ENCODE data around the gene ZNF581.

ZNF581 gene

GRCh38 chr19:55635334-55635717 is 8.1 kb upstream of the ZNF581 start:
- DNase-seq, result no peak

DNA sequence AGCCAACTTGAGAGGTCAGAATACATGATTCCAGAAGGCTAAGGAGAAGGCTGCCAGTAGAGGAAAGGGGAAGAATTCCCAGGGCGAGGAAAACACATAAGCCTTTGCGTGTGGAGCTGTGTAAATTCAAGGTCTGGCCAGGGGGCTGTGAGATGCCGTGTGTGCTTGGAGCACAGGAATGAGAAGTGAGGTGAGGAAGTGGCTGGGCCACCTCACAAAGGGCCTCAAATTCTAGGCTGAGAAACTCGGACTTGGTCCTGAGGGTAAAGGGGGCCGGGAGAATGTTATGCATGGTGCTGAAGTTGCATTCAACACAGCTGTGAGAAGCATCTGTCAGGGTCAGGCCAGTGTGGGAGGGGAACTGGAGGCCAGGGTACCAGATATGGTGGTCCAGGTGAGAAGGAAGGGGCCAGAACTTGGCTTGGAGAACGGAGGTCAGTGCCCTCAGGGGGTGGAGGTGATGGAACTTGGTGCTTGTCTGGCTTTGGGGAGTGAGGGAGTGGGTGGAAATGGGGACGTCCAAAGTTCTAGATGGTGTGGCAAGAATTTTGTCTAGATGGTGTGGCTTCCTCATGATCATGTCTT is 7.5 kb upstream of the ZNF581 start:
- DNase-seq, result no peak

DNA sequence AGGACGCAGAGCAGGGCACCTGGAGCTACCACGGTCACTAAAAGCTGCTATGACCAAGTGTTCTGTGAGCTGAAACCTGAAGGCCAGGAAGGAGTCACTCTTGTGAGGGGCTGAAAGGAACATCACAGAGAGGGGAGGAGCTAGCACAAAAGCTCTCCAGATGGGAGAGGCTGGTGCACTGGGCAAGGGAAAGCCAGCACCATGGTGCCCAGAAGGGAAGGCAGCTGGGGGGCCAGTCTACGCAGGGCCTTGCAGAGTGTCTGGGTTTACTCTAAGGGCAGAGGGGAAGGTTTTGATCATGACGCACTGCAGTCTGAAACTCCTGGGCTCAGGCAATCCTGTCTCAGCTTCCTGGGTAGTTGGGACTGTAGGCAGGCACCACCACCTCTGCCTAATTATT is 6.7 kb upstream of the ZNF581 start:
- DNase-seq, result no peak

DNA sequence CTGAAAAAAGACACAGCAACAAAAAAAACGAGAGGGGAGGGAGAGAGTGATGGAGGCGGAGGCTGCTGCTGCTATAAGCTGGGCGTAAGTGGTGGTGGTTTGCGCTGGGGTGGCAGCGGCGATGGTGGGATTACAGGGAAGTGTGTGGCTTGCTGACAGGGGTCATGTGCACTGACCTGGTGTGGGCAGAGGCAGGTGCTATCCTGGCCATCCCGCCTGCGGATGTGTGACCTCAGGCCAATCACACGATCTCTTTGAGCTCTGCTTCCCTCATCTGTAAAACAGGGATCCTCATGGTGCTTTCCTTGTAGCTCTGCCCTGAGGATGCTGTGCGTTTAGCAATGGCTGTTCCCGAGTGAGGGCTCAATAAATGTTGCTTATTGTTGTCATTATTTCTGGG is 5.9 kb upstream of the ZNF581 start:
- DNase-seq, result no peak

GRCh38 chr19:55638864-55639359 is 4.5 kb upstream of the ZNF581 start:
- peak; percentile 58 for DNase-seq

GRCh38 chr19:55640043-55640576 is 3.3 kb upstream of the ZNF581 start:
- DNase-seq, result peak; percentile 59

DNA sequence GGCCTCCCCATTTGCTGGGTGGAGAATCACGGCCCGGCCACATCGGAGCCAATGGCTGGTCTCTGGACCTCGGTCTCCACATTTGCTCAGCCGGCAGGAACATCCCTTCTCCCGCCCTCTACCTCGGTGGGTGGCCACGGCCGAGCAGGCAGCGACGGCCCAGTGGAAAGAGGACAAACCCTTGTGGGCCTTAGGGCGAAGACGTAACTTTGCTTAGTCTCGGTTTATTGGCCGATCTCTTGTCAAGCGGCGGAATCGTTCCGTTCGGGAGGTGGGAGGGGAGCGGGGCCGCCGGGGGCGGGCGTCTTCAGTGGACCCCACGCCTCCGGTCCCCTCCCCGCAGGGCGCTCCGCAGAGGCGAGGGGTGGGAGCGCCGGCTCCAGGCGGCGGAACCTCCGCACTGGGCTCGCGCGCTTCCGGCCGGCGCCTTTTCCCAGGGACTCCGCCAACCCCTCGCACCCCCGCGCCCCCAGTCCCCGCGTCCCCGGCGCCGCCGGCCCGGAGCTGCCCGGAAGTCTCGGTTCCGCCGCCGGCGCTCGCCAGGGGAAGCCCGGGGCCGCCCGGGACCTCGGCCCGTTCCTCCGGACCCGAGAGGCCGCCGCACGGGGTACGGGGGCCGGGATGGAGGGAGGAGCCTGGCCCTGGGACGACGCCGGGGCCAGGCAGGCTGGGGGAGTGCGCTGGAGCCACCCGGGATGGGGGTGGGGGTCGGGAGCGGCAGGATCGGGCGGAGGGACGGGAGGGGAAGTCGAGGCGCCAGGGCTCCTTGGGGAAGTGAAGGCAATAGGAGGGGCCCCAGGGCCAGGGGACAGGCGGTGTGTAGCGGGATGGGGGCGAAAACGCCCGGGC is 2.6 kb upstream of the ZNF581 start, which contains the start of gene ZNF580:
Gene ZNF580, plus strand, starts transcription at position 426 of the 849 bp plus-strand sequence. CDS start 1,507 bp downstream, outside the sequence.
- DNase-seq, result peak; percentile 54

DNA sequence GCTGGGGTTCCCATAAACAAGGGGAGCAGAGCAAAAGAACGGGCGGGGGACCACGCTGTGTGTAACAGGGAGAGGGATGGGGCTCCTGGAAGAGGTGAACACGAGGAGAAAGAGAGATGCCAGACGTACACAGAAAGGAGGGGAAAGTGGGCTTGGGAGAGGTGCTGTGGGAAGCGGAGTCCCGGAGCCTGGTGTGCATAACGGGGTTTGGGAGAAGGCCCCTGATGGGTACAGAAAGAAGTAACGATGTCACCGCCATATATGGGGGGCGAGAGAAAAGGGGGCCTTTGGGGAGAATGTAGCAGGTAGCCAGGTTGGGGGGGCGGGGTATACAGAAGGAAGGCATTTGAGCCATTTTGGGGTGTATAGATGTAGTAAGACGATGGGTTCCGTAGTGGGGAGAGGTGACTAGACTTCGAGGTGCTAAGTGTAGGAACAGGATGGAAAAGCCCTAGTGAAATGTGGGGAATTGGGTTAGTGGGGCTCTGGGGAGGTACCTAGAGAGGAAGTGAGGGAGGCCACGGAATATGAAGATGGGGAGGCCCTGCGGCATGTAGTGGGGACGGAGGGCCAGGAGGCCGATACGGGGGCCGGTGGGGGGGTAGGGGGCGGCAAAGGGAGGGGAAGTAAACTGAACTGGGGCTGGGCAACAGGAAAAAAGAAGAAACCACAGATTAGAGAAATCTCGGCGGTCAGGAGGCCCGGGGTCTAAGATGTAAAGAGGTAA is 1.9 kb upstream of the ZNF581 start:
- no peak for DNase-seq

GRCh38 chr19:55642153-55643002 is 1.1 kb upstream of the ZNF581 start:
- DNase-seq, result no peak

- DNase-seq, result no peak
These were observed 383 bp downstream of the ZNF581 start for GRCh38 chr19:55643887-55644176.

- no peak for DNase-seq
These were observed 863 bp downstream of the ZNF581 start for GRCh38 chr19:55644191-55644833.

DNA sequence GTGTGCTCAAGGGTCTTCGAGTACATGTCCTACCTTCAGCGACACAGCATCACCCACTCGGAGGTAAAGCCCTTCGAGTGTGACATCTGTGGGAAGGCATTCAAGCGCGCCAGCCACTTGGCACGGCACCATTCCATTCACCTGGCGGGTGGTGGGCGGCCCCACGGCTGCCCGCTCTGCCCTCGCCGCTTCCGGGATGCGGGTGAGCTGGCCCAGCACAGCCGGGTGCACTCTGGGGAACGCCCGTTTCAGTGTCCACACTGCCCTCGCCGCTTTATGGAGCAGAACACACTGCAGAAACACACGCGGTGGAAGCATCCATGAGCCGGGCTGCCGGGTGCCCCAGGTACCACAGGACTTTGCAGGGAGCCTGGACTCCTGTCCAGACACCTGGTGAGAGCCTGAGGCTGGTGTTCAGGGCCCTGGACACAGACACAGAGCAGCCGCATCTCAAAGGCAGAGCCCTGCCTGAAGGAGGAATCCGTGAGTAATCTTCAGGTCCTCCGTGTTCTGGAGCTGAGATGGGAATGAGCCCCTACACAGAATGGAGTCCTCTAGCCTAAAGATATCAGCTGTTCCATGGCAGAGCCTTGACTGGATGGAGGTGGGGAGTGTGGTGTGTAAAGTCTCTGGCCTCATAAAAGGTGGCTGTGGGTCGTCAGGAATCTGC is 1.5 kb downstream of the ZNF581 start:
- no peak for DNase-seq

DNA sequence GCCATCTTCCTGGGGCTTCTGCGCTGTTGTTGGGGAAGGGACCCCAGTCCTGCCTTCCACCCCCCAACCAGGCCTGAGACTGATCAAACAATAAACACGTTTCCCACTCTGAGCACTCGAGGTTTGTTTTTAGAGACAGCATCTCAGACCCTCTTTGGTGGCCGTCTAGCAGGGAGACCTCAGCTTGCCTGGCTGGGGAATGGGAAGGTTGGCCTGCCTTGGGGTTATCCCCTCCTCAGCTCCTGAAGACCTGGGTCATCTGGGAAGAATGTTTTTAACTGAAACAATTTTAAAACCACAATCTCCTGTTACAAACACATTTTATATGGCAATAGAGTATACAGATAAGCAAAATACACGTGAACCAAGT is 2.0 kb downstream of the ZNF581 start:
- no peak for DNase-seq

GRCh38 chr19:55646889-55647731 is 3.7 kb downstream of the ZNF581 start:
- DNase-seq, result no peak

GRCh38 chr19:55647732-55648584 is 4.5 kb downstream of the ZNF581 start, which contains the start of gene CCDC106:
TSS of gene CCDC106 (plus strand) at chr19:55648212. CDS start at chr19:55649047, 835 bp downstream.
- DNase-seq, result peak; percentile 62

GRCh38 chr19:55648585-55649267 is 5.3 kb downstream of the ZNF581 start:
- DNase-seq, result no peak

DNA sequence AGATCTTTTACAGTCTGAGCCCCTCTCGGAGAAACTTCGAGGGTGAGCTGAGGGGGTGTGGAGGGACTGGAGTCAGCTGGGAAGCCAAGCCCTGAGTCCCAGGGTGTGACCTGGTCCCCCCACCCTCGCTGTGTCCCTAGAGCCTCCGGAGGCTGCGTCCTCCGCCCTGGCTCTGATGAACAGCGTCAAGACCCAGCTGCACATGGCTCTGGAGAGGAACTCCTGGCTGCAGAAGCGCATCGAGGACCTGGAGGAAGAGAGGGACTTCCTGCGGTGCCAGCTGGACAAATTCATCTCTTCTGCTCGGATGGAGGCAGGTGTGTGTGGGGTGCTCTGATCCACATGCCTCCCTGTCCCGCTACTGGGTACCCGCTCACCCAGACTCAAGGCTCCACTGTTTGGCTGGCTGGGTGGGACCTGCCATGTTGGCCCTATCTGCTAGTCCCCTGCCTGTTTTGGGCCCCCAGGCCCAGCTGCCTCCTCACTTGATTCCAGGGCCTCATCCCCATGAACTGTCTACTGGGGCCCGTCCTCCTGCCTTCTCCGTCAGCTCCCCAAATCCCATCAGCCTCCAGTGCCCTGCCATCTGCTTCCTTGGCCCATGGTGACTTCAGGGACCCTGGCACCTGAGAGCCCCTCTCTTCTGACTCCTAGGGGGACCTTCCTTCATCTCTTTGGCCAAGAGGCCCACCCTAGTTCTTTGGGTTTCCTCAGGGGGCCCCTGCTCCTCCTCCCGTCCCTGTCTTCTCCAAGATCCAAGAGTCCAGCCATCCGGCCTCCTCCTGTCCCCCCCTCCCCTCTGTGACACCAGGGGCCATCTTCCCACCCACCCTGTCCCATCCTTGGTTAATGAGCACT is 6.0 kb downstream of the ZNF581 start:
- DNase-seq, result no peak

DNA sequence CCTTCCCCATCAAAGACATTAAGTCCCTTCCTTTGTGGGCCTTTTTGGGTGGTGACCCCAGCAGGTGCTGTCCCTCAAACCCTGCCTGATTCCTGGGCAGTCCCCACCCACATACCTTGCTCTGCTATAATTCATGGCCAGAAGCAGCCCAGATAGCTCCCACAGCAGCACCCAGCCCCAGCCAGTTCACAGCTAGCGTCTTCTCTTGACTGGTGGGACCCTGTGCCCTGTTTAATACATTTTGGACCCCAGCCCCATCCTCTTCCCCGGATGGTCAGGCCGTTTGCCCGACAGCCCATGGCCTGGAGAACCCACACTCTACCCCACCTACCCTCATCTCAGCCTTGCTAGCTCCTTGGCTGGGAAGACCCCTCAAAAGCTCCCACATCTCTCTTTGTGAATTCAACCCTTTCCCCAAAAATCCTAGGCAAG is 6.7 kb downstream of the ZNF581 start:
- no peak for DNase-seq

Measured in COR-L47 (cell line).